Activated naive CD4-positive, alpha-beta T cell treated with anti-CD3 and anti-CD28 coated beads, Interleukin-2, amount 50 U/mL, for 24 hours (primary cell): ENCODE measurements around the gene ASIC2.

Source experiments
- H3K27ac Mint-ChIP-seq: one replicate; pipeline ENCODE4 v1.8.0; 2021; ENCODE audit warnings: mild to moderate bottlenecking, mixed read lengths
- H3K27me3 Mint-ChIP-seq: one replicate; pipeline ENCODE4 v1.8.0; 2021; ENCODE audit warnings: mixed read lengths
- H3K36me3 Mint-ChIP-seq: one replicate; pipeline ENCODE4 v1.8.0; 2021; ENCODE audit warnings: mixed read lengths
- H3K4me1 Mint-ChIP-seq: one replicate; pipeline ENCODE4 v1.8.0; 2021; ENCODE audit warnings: mixed read lengths
- H3K4me3 Mint-ChIP-seq: one replicate; pipeline ENCODE4 v1.8.0; 2021; ENCODE audit warnings: mild to moderate bottlenecking, mixed read lengths
- H3K9me3 Mint-ChIP-seq: one replicate; pipeline ENCODE4 v1.8.0; 2021; ENCODE audit warnings: mixed read lengths

ASIC2 gene

GRCh38 chr17:33178681-33179080 is 114.4 kb downstream of the ASIC2 start:
- Mint-ChIP-seq H3K36me3 (no peaks in the 10 kb centered on the region), H3K4me1 (no peaks in the 10 kb centered on the region), H3K4me3 (no peak overlapping the region), H3K27me3 (peaks cover 16% of the 10 kb centered on the region), H3K27ac (no peak overlapping the region), H3K9me3 (no peaks in the 10 kb centered on the region)

DNA sequence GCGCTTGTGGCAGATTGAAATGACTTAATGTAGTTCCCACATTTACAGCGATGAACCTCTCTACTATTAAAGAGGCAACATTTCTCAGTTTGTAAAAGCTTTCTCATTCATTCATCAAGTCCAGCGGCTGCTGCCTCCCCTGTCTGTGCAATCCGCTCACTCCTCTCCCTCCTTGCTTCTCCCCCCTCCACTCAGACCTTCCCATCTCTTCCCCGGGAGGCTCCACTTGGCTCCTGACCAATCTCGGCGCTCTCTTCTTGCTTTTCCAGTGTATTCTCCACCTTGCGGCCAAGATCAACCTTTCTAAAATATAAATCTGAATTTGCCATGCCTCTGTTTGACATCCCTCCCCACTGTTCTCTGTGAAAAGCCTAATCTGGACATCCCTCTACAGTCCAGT is 117.5 kb downstream of the ASIC2 start:
- Mint-ChIP-seq H3K36me3 (no peaks in the 10 kb centered on the region), H3K27me3 (peaks cover 8% of the 10 kb centered on the region), H3K4me3 (no peak overlapping the region), H3K4me1 (no peaks in the 10 kb centered on the region), H3K27ac (no peak overlapping the region), H3K9me3 (no peaks in the 10 kb centered on the region)

DNA sequence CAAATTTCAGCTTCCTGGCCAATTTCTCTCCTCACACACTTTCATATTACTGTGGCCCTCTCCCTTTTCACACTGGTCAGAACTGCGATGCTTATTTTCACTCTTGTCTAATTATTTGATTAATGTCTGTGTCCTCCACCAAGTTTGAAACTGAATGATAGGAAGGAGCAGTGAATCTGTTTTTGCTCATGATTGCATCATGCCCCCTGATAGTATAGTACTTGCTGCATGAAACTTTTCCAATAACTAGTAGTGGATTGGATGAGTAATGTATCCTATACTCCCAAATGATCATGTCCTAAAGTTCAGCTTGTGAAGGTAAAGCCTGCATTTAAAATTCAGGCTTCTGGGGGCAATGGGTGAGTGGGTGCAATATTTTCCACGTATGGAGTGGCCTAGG is 121.2 kb downstream of the ASIC2 start:
- Mint-ChIP-seq H3K27me3 (peaks cover 15% of the 10 kb centered on the region), H3K4me3 (no peak overlapping the region), H3K27ac (no peak overlapping the region), H3K36me3 (no peaks in the 10 kb centered on the region), H3K9me3 (no peaks in the 10 kb centered on the region), H3K4me1 (no peaks in the 10 kb centered on the region)

- no peak overlapping the region for H3K27ac Mint-ChIP-seq
- no peak overlapping the region for H3K4me3 Mint-ChIP-seq
- H3K27me3 Mint-ChIP-seq, result peaks cover 8% of the 10 kb centered on the region
- no peaks in the 10 kb centered on the region for H3K4me1 Mint-ChIP-seq
- no peaks in the 10 kb centered on the region for H3K36me3 Mint-ChIP-seq
- H3K9me3 Mint-ChIP-seq, result no peaks in the 10 kb centered on the region
These were observed 123.4 kb downstream of the ASIC2 start for GRCh38 chr17:33169580-33170285.

DNA sequence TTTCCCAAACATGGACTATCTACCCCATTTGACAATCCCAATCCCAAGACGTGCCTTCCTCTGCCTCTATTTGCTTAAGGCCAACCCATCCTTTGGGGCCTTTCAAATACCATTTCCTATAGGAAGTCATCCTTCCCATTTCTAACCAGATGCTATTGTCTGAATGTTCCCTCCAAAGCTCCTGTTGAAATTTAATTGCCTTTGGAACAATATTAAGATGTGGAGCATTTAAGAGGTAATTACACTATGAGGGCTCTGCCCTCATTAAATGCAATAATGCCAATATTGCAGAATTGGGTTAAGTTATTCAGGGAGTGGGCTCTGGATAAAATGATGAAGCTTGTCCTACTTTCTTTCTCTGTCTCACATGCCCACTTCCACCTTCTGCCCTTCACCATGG is 125.4 kb downstream of the ASIC2 start:
- Mint-ChIP-seq H3K9me3 (no peaks in the 10 kb centered on the region), H3K4me3 (no peak overlapping the region), H3K27ac (no peak overlapping the region)

DNA sequence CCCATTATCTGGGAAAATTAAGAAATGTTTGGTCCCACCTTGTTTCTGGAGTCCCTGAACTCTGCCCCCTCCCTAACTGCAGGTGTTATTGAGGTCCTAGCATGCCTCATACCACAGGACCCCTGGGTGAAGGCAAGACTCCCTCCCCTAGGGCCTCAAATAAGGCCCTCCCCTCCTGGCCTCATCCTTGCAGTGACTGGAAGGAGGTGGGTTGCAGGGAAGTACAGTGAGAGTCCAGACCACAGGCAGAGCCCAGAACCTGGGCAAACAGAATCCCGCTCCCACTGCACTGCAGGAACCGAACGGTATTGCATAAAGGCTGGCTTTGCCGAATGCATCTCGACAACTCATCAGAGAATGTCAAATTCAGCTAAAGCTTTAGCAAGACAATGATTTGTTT is 126.6 kb downstream of the ASIC2 start:
- Mint-ChIP-seq H3K36me3 (no peaks in the 10 kb centered on the region), H3K9me3 (no peaks in the 10 kb centered on the region), H3K4me3 (no peak overlapping the region), H3K27me3 (peaks cover 9% of the 10 kb centered on the region), H3K4me1 (no peaks in the 10 kb centered on the region), H3K27ac (no peak overlapping the region)

More for the DNA sequence above, 125.4 kb downstream of the ASIC2 start:
- Mint-ChIP-seq H3K36me3 (no peaks in the 10 kb centered on the region), H3K4me1 (no peaks in the 10 kb centered on the region), H3K27me3 (peaks cover 8% of the 10 kb centered on the region)

- no peak overlapping the region for H3K4me3 Mint-ChIP-seq
- H3K36me3 Mint-ChIP-seq, result no peaks in the 10 kb centered on the region
- H3K27me3 Mint-ChIP-seq, result peaks cover 9% of the 10 kb centered on the region
- no peaks in the 10 kb centered on the region for H3K9me3 Mint-ChIP-seq
- no peaks in the 10 kb centered on the region for H3K4me1 Mint-ChIP-seq
- no peak overlapping the region for H3K27ac Mint-ChIP-seq
These were observed 128.8 kb downstream of the ASIC2 start for GRCh38 chr17:33164169-33164881.

DNA sequence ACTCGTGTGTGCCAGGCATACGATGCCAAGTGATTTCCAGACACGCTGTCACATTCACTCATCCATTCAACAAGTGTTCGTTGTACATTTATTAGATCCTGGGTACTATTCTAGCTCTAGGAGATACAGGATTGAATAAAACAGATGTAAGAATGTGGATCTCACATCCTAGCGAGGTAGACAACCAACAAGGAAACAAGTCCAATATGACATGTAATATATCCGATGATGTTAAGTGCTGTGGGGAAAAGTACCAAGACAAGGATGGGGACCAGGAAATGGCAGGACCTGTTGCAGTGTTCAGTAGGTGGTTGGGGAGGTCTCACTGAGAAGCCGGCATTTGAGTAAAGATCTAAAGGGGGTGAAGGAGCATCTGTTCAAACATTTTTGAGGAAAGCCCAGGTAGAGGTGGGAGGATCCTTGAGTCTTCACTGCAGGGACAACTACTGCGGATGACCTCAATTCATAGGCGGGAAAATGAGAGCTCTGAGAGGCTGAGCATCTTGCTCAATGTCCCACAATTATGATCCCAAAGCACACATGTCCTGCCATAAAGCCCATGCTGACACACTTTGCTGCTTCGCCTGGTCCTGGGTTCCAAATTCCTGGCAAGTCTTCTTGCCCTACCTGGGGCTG is 129.4 kb downstream of the ASIC2 start:
- Mint-ChIP-seq H3K27ac (no peak overlapping the region), H3K27me3 (peaks cover 9% of the 10 kb centered on the region), H3K4me1 (no peaks in the 10 kb centered on the region), H3K4me3 (no peak overlapping the region), H3K9me3 (no peaks in the 10 kb centered on the region), H3K36me3 (no peaks in the 10 kb centered on the region)

DNA sequence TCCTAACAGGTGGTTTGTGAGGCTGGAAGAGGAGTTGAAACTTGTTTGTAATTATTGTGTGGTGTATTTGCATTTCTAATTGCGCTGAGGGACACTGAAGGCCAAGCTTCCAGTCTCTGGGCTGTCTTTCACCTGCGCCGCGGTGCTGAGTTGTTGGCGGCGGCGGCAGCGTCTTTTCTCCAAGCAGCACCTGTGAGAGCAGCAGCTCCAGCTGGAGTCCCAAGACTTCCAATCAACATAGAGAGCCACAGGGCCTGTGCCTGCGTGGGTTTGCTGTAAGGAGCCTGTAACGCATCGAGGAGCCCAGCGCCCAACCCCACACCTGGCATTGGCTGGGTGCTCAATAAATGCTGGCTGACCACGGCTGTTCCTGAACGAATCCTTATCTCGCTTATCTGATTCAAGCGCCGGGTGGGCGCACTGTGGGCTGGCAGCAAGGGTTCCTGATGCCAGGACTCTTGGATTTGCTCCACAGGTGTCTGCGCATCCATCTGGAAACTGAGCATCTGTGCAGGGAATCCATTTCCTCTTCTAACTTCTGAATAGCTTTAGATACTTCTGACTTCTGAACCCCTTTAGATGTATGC is 138.1 kb downstream of the ASIC2 start:
- no peak overlapping the region for H3K4me3 Mint-ChIP-seq
- no peaks in the 10 kb centered on the region for H3K36me3 Mint-ChIP-seq
- no peaks in the 10 kb centered on the region for H3K4me1 Mint-ChIP-seq
- H3K27me3 Mint-ChIP-seq, result peaks cover 4% of the 10 kb centered on the region
- H3K9me3 Mint-ChIP-seq, result no peaks in the 10 kb centered on the region
- H3K27ac Mint-ChIP-seq, result no peak overlapping the region

GRCh38 chr17:33152783-33153182 is 140.3 kb downstream of the ASIC2 start:
- Mint-ChIP-seq H3K4me3 (no peak overlapping the region), H3K36me3 (no peaks in the 10 kb centered on the region), H3K27me3 (peaks cover 4% of the 10 kb centered on the region), H3K27ac (no peak overlapping the region), H3K9me3 (no peaks in the 10 kb centered on the region), H3K4me1 (no peaks in the 10 kb centered on the region)

DNA sequence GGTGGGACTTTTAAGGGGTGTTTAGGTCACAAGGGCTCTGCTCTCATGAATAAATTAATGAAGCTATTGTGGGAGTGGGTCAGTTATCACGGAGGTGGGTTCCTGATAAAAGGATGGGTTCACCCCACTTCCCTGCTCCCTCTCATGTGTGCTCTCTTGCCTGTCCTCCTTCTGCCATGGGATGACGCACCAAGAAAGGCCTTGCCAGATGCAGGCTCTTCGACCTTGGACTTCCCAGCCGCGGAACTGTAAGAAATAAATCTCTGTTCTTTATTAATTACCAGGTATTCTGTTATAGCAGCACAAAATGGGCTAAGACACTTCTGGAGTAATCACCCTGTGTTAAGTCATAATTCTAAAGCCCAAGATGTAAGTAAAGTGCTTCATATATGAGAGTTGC is 141.5 kb downstream of the ASIC2 start:
- no peaks in the 10 kb centered on the region for H3K4me1 Mint-ChIP-seq
- H3K27ac Mint-ChIP-seq, result no peak overlapping the region
- no peak overlapping the region for H3K4me3 Mint-ChIP-seq
- no peaks in the 10 kb centered on the region for H3K9me3 Mint-ChIP-seq
- H3K36me3 Mint-ChIP-seq, result no peaks in the 10 kb centered on the region
- peaks cover 4% of the 10 kb centered on the region for H3K27me3 Mint-ChIP-seq

- no peak overlapping the region for H3K4me3 Mint-ChIP-seq
- peaks cover 2% of the 10 kb centered on the region for H3K27me3 Mint-ChIP-seq
- no peaks in the 10 kb centered on the region for H3K36me3 Mint-ChIP-seq
- H3K9me3 Mint-ChIP-seq, result no peaks in the 10 kb centered on the region
- no peaks in the 10 kb centered on the region for H3K4me1 Mint-ChIP-seq
- no peak overlapping the region for H3K27ac Mint-ChIP-seq
These were observed 147.2 kb downstream of the ASIC2 start for GRCh38 chr17:33145941-33146340.

DNA sequence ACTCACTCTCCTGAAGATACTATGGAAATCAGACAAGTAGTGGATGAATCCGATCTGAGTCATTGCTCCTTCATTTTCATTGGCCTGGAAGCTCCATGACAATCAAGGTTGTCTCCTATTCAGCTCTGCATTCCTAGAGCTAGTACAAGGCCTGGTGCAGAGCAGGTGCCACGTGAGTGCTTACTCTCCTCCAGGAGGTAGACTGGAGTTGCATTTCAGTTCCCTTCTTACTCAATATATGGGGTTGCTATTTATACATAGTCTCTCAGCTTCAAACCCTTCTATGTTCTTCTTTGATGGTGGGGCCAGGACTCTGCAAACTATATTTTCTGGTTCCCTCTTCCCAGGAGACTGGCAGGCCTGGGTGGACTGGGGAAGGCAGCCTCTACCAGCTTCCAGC is 148.3 kb downstream of the ASIC2 start:
- Mint-ChIP-seq H3K4me1 (no peaks in the 10 kb centered on the region), H3K36me3 (no peaks in the 10 kb centered on the region), H3K9me3 (no peaks in the 10 kb centered on the region), H3K27ac (no peak overlapping the region), H3K27me3 (peaks cover 2% of the 10 kb centered on the region), H3K4me3 (no peak overlapping the region)

GRCh38 chr17:33142705-33143299 is 150.3 kb downstream of the ASIC2 start:
- Mint-ChIP-seq H3K4me3 (no peak overlapping the region), H3K9me3 (no peaks in the 10 kb centered on the region), H3K4me1 (no peaks in the 10 kb centered on the region), H3K36me3 (no peaks in the 10 kb centered on the region), H3K27me3 (peaks cover 2% of the 10 kb centered on the region), H3K27ac (no peak overlapping the region)

DNA sequence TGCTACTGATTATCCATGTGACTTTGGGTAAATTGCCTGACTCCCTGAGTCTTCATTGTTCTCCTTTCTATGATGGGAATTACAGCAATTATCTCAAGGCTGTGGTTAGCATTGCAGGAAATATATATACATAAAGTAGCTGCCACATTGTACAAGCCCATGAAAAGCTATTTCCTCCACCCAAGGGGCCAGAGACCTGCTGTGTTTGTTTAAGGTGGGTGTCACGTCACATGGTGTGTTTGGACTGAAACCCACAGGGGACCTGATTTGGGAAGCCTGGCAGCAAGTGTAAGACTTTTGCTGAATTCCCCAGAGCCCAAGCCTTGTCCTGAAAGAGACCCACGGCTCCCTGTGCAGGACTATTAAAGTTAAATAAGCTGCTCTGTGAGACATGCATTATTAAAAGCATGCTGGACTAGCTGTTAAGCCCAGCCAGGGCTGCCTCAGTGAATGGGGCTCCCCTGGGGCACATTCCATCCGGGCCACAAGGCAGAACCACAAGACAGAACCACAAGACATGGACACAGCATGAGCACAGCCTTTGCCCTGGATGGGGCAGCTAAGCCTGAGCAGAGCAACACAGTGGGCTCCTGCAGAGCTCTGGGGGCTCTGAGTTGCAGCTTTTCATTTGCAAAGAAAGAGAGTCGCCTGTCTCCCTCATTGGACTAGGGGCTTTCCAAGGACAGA is 152.5 kb downstream of the ASIC2 start:
- Mint-ChIP-seq H3K27me3 (peaks cover 2% of the 10 kb centered on the region), H3K4me3 (no peak overlapping the region), H3K36me3 (no peaks in the 10 kb centered on the region), H3K4me1 (no peaks in the 10 kb centered on the region), H3K9me3 (no peaks in the 10 kb centered on the region), H3K27ac (no peak overlapping the region)
